Caco-2 (cell line): ENCODE data around the gene EHBP1. TPM values are rescaled to one million over a fixed set of nuclear protein-coding genes. Genes with fewer than 3 reads are reported as not detected.

Experiments used
- BruUV-seq: library from RNA; stranded (reverse); fragments of 400-500 nt; replicated peaks from 2 replicates; lab custom pipeline; 2021; lab: Mats Ljungman, UMichigan
- CTCF ChIA-PET: fragments of 300-600 bp; sonication (Branson Sonifier 250); formaldehyde crosslinking; loops from one replicate; lab custom pipeline; 2022; ENCODE audit warnings: antibody characterized with exemption; lab: Charles Lee
- POLR2A ChIA-PET: fragments of 300-600 bp; sonication (Branson Sonifier 250); formaldehyde crosslinking; loops from one replicate; lab custom pipeline; 2022; ENCODE audit warnings: antibody characterized with exemption; lab: Charles Lee
- DNase-seq, 2 experiments: peaks; one replicate each; pipeline versions ENCODE4 v3.0.0 to v3.0.0-alpha.2; 2020 to 2022
- H3K27me3 ChIP-seq: replicated peaks from 2 replicates; pipeline ENCODE4 v1.6.0; 2011; ENCODE audit warnings: low read length; ENCODE audit not compliant: control insufficient read depth, insufficient read depth
- H3K36me3 ChIP-seq: 2 replicates; pipeline ENCODE4 v1.5.1; 2011; ENCODE audit warnings: low read length; ENCODE audit not compliant: control insufficient read depth, insufficient read depth
- H3K4me1 ChIP-seq: fragments of 250-450 bp; sonication (Bioruptor Pico); 2 replicates; pipeline ENCODE4 v1.5.1; 2020; ENCODE audit warnings: mild to moderate bottlenecking
- H3K4me3 ChIP-seq: 2 replicates; pipeline ENCODE4 v1.5.1; 2011; ENCODE audit warnings: low read depth, mild to moderate bottlenecking, control low read depth, low read length
- H3K9me3 ChIP-seq: fragments of 250-450 bp; sonication (Bioruptor Pico); 2 replicates; pipeline ENCODE4 v1.5.1; 2020; ENCODE audit warnings: mild to moderate bottlenecking, moderate library complexity
- H3K27ac Mint-ChIP-seq: one replicate; pipeline ENCODE4 v1.8.0; 2022; ENCODE audit warnings: mixed read lengths; ENCODE audit not compliant: unreplicated experiment
- H3K27me3 Mint-ChIP-seq: one replicate; pipeline ENCODE4 v1.8.0; 2022; ENCODE audit warnings: mixed read lengths; ENCODE audit not compliant: insufficient read depth, unreplicated experiment
- H3K36me3 Mint-ChIP-seq: one replicate; pipeline ENCODE4 v1.8.0; 2022; ENCODE audit warnings: mild to moderate bottlenecking, mixed read lengths; ENCODE audit not compliant: insufficient read depth, unreplicated experiment
- H3K4me1 Mint-ChIP-seq: one replicate; pipeline ENCODE4 v1.8.0; 2022; ENCODE audit warnings: low read depth, mixed read lengths; ENCODE audit not compliant: unreplicated experiment
- H3K4me3 Mint-ChIP-seq: one replicate; pipeline ENCODE4 v1.8.0; 2022; ENCODE audit warnings: mild to moderate bottlenecking, moderate library complexity, mixed read lengths; ENCODE audit not compliant: unreplicated experiment
- H3K9me3 Mint-ChIP-seq: one replicate; pipeline ENCODE4 v1.8.0; 2022; ENCODE audit warnings: mixed read lengths; ENCODE audit not compliant: unreplicated experiment
- CTCF ChIP-seq, 2 experiments: fragments of 200-600 bp in 1 of 2; IDR thresholded peaks; 1 replicate in 1 of 2; 2 replicates in 1 of 2; pipeline versions ENCODE4 v1.5.1 to v1.8.0; 2011 to 2022; ENCODE audit warnings: antibody characterized with exemption in 1 of 2, control low read depth in 1 of 2, inconsistent platforms in 1 of 2, low read depth in 1 of 2, low read length in 1 of 2, mild to moderate bottlenecking in 1 of 2, moderate library complexity in 1 of 2; ENCODE audit not compliant: insufficient read depth in 1 of 2, severe bottlenecking in 1 of 2, unreplicated experiment in 1 of 2
- intact Hi-C: fragments of 100-400 bp; cut with micrococcal nuclease; formaldehyde crosslinking; loops from one replicate; pipeline ENCODE4 v1.10.0; 2022; ENCODE audit not compliant: unreplicated experiment
- total RNA-seq: library from RNA; stranded (reverse); gene quantifications from 2 replicates; pipeline ENCODE4 v1.2.3, GENCODE V29; 2022

Gene EHBP1
- total RNA-seq, 1 experiment from 2014 or later: 120 TPM

GRCh38 chr2:62783679-62784078 is 78.2 kb downstream of the EHBP1 start:
- TF ChIP-seq CTCF (IDR thresholded peaks at IDR 0.05; ENCODE audit: insufficient read depth in 1 of 2, low read depth in 1 of 2, low read length in 1 of 2, severe bottlenecking in 1 of 2, unreplicated experiment in 1 of 2): no peak
- Histone ChIP-seq H3K9me3 (peaks cover 20% of the 10 kb centered on the region), H3K4me1 (no peaks in the 10 kb centered on the region), H3K4me3 (no peak overlapping the region), H3K36me3 (peaks cover 6% of the 10 kb centered on the region), H3K27me3 (no peaks in the 10 kb centered on the region)
- POLR2A ChIA-PET: no interaction called here
- Mint-ChIP-seq H3K4me1 (peaks cover 16% of the 10 kb centered on the region), H3K4me3 (no peak overlapping the region), H3K27ac (no peak overlapping the region), H3K9me3 (peaks cover 22% of the 10 kb centered on the region), H3K27me3 (no peaks in the 10 kb centered on the region), H3K36me3 (peaks cover 35% of the 10 kb centered on the region)
- BruUV-seq: no TSS peak
- CTCF ChIA-PET: no interaction called here
- no peak for DNase-seq
- intact Hi-C loops: loop anchor here (10.0 kb wide), 2 partner anchors 221 to 641 kb away; no protein-coding TSS in a partner anchor

- Mint-ChIP-seq H3K9me3 (peaks cover 22% of the 10 kb centered on the region), H3K4me1 (peaks cover 13% of the 10 kb centered on the region), H3K4me3 (no peak overlapping the region), H3K36me3 (peaks cover 37% of the 10 kb centered on the region), H3K27me3 (no peaks in the 10 kb centered on the region), H3K27ac (no peak overlapping the region)
- Histone ChIP-seq H3K4me1 (no peaks in the 10 kb centered on the region), H3K9me3 (peaks cover 20% of the 10 kb centered on the region), H3K36me3 (peaks cover 6% of the 10 kb centered on the region), H3K4me3 (no peak overlapping the region), H3K27me3 (no peaks in the 10 kb centered on the region)
- ChIA-PET POLR2A (no interaction called here), CTCF (no interaction called here)
- DNase-seq: no peak
- no TSS peak for BruUV-seq
- no peak for TF ChIP-seq CTCF (IDR thresholded peaks at IDR 0.05; ENCODE audit: insufficient read depth in 1 of 2, low read depth in 1 of 2, low read length in 1 of 2, severe bottlenecking in 1 of 2, unreplicated experiment in 1 of 2)
- intact Hi-C loops: loop anchor here (10.0 kb wide), 2 partner anchors 220 to 640 kb away; no protein-coding TSS in a partner anchor
Measured at GRCh38 chr2:62784341-62784740, 78.8 kb downstream of the EHBP1 start.

GRCh38 chr2:62785216-62785615 is 79.7 kb downstream of the EHBP1 start:
- no peak overlapping the region for H3K27ac Mint-ChIP-seq
- Histone ChIP-seq H3K27me3 (no peaks in the 10 kb centered on the region), H3K4me3 (no peak overlapping the region), H3K36me3 (peaks cover 6% of the 10 kb centered on the region), H3K9me3 (peaks cover 20% of the 10 kb centered on the region), H3K4me1 (no peaks in the 10 kb centered on the region; the same call in 1 of the 2 replicates)
- peaks cover 22% of the 10 kb centered on the region for H3K9me3 Mint-ChIP-seq
- H3K4me3 Mint-ChIP-seq: no peak overlapping the region
- H3K36me3 Mint-ChIP-seq: peaks cover 37% of the 10 kb centered on the region
- intact Hi-C loops: loop anchor here (10.0 kb wide), 2 partner anchors 220 to 640 kb away; no protein-coding TSS in a partner anchor
- no peaks in the 10 kb centered on the region for H3K27me3 Mint-ChIP-seq
- no TSS peak for BruUV-seq
- no peak for TF ChIP-seq CTCF (IDR thresholded peaks at IDR 0.05; ENCODE audit: insufficient read depth in 1 of 2, low read depth in 1 of 2, low read length in 1 of 2, severe bottlenecking in 1 of 2, unreplicated experiment in 1 of 2)
- CTCF ChIA-PET: no interaction called here
- H3K4me1 Mint-ChIP-seq: peaks cover 20% of the 10 kb centered on the region
- POLR2A ChIA-PET: no interaction called here
- no peak for DNase-seq
